Suppressor macrophage treated with lipopolysaccharide for 1 hour (primary cell): Measurements from ENCODE around the gene PARP11.
A peak's percentile ranks its signal among the peaks of the same experiment; 100 is the strongest.

Source experiments
- DNase-seq, 3 donors: peaks; one replicate each; pipeline ENCODE4 v3.0.0-alpha.2; 2020 to 2022

The PARP11 gene, protein sequence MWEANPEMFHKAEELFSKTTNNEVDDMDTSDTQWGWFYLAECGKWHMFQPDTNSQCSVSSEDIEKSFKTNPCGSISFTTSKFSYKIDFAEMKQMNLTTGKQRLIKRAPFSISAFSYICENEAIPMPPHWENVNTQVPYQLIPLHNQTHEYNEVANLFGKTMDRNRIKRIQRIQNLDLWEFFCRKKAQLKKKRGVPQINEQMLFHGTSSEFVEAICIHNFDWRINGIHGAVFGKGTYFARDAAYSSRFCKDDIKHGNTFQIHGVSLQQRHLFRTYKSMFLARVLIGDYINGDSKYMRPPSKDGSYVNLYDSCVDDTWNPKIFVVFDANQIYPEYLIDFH

GRCh38 chr12:3872800-3873636, at the start of gene PARP11:
TSS of gene PARP11 (minus strand) at chr12:3873399. CDS start at chr12:3873229, 170 bp downstream.
- DNase-seq, result peak; percentile 98 to 99 (median 99)

GRCh38 chr12:3922033-3922432, 48.8 kb upstream of the PARP11 start:
- no peak for DNase-seq

GRCh38 chr12:3921526-3921925, 48.3 kb upstream of the PARP11 start:
- no peak for DNase-seq

- DNase-seq, result no peak
Observed at GRCh38 chr12:3921151-3921471, 47.9 kb upstream of the PARP11 start.

DNA sequence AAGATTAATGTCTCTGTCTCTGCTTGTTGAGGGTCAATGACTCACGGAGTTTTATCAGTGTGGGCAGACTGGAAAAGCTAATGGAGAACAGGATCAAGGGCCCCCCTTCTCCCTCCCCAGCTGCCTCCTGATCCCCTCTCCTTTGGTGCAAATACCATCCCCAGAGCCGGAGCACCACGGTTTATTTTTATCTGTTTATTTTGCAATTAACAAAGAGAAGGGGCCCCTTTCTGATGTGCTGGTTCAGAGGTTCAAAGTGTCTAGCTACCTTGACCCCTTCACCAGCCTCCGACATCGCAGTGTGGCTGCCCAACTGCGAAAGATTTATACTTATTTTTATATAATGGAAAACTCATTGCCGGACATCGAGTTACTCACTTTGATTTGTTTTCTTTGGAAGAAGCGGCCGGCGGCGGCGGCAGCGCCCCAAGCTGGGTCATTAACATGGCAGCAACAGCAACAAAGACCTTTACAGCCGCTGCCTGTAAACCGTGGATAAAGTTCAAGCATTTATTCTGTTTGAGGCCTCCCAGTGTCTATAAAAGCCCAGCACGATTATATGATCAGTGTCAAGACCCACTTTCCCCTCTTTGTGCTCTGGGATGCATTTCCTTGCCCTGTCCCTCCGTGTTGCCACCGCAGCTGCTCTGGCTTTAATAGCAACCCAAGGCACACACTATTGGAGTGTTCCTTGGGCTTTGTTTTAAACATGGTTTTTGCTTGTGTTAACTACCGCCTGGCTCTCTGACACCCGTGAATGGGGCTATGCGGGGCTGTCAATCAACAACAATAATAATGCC, 47.4 kb upstream of the PARP11 start:
- DNase-seq, result no peak

DNA sequence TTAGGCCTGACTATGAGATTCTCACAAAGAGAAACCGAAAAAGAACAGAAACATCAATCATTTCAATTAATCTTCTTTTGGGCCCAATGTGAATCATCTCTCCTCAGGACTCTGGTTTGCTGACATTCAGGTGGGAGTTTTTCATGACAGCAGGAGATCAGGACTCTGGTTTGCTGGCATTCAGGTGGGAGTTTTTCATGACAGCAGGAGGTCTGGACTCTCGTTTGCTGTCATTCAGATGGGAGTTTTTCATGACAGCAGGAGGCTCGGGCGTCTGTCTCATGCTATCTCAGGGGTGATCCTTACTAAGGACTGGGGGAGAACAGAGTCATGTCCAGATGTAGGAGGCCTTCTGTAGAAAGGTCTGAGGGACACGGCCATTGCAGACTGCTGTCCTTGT, 40.1 kb upstream of the PARP11 start:
- peak in 1 of 3 donors; percentile 19 for DNase-seq

GRCh38 chr12:3912863-3913262, 39.7 kb upstream of the PARP11 start:
- DNase-seq, result no peak

- DNase-seq, result peak; percentile 44 to 58 (median 52)
Observed at GRCh38 chr12:3911409-3911808, 38.2 kb upstream of the PARP11 start.

- DNase-seq, result no peak
Observed at GRCh38 chr12:3905664-3906063, 32.5 kb upstream of the PARP11 start.

DNA sequence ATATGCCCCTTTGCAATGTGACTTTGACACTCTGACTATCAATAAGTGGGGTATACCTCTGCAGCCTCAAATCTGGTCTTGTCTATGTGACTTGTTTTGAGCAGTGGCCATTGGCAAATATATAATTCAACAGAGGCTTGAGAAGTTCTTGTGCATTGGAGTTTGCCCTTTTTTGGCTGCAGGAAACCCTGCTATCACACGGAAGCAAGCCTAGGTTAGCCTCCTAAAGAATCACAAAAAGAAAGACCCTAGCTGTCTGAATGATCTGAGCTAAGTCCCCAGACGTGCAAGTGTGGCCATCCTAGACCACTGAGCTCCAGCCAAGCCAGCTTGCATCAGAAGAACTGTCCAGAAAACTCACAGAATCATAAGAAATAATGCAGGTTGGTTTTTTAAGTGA, 31.8 kb upstream of the PARP11 start:
- no peak for DNase-seq

GRCh38 chr12:3902921-3903320, 29.7 kb upstream of the PARP11 start:
- no peak for DNase-seq

GRCh38 chr12:3901116-3901515, 27.9 kb upstream of the PARP11 start:
- DNase-seq, result no peak

DNA sequence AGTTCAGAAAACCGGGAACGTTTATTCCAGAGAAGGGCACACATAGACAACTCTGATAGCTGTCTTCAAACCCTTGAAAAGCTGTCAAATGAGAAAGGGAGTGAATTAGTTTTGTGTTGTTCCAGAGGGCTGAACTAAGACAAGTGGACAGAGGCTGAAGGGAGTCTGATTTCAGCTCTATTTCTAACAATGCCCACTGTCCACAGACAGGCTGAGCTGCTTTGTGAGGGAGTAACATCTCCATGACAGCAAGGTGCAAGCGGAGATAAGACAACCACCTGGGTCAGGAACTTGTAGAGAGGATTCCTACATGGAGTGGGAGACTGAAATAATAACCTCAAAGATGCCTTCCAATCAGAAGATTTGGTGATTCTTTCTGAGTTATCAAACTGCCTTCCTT, 25.6 kb upstream of the PARP11 start:
- no peak for DNase-seq

- DNase-seq, result peak; percentile 24 to 58 (median 55)
Observed at GRCh38 chr12:3897371-3897971, 24.3 kb upstream of the PARP11 start.

DNA sequence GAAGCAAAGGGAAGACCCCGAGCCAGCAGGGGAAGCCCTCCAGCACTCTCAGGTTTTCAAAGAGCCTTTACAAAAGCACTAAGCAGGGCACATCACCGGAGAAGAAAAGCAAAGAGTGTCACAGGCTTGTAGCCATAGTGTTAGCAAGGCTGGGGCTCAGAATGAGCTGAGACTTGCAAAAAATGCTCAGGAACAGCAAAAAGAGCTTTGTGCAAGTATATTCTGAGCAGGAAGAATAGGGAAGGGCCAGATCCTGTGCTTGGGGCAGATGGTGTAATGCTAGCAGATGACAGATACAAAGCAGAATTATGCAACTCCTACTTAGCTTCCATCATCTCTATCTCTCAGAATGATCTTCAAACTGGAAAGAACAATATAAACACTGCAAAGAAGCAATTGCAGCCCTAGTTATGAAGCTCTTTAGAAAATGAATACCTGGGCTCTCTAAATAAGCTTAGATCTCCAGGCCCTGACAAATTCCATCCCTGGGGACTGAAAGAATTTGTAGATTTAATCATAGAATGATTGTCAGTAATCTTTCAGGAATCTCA, 23.7 kb upstream of the PARP11 start:
- peak; percentile 78 to 89 (median 86) for DNase-seq

DNA sequence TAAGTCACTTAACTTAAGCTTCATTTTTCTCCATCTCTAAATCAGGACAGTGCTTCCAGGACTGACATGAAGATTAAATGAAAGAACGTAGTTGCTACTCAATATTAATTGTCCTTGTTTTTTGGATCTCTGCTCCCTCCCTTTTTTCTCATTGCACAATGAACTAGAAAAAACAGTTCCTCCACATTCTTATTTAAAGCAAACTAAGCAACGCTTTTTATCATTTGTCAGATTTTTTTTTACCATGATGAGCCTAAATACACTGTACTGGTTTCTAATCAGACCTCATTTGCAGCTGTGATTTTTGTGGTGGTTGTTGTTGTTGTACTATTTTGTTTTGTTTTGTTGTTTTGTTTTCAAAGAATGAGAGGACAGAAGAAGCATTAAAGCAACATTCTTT, 23.2 kb upstream of the PARP11 start:
- DNase-seq, result no peak

GRCh38 chr12:3892631-3893030, 19.4 kb upstream of the PARP11 start:
- DNase-seq, result no peak

DNA sequence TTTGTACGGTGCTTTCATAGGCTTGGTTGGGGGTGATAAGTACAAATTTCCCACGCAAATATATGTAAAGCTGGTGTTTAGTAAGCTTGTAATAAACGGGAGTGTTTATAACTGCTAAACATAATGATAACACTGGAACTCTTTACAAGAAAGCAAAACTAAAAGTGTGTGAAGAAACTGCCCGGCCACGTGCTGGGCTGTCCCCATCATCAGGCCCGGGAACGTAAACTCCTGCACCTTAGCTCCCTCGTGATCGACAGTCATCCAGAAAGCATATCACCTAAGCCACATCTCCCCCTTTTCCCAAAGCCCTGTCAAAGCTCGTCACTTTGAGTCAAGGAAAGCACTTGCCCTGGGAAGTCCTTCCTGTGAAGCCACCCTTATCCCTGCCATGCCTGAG, 18.0 kb upstream of the PARP11 start:
- DNase-seq, result no peak

GRCh38 chr12:3888659-3889058, 15.5 kb upstream of the PARP11 start:
- DNase-seq, result peak; percentile 35 to 42 (median 36)

DNA sequence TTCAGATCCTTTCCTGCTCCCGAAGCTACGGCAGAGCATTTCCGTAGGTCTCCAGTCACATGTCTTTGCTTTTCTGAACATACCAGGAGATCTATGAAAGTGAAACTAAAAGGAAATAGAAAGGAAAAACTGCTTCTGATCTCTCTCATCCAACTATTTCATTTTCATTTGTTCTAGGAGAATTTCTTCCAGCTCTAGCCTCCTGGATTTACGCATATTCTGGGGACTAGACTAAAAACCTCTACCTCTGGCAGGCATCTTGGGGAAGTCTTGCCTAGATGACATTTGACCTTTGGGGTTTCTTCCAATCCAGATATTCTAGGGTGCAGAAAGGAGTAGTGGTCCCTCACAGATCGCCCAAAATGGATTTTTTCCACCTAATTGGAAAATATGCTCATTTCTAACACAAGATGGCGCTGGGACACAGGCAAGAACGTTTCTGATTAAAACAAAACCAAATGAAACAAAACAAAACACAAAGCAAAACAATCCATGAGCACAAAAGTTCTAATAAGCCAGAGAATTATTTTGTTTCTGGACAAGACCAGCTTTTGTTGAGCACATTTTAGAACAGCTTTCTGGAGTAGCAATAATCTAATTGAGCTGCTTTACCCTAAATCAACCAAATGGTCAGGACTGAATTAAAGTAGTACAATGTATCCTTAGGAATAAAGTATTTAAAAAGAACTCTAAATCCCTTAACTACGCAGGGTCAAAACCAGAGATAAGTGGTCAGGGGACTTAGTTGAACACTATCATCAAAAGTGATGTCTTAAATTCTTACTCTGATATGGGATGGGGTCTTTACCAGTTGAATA, 12.3 kb upstream of the PARP11 start:
- DNase-seq, result peak; percentile 70 to 82 (median 77)

GRCh38 chr12:3884671-3885070, 11.5 kb upstream of the PARP11 start:
- DNase-seq, result no peak
